Raji (cell line): ENCODE measurements around the gene SYCP3.

Source experiments
- POLR2A ChIP-seq: IDR thresholded peaks from 2 replicates; pipeline ENCODE4 v1.6.1; 2011; ENCODE audit warnings: low read depth, low read length, control low read depth; ENCODE audit not compliant: insufficient read depth

The SYCP3 gene

DNA sequence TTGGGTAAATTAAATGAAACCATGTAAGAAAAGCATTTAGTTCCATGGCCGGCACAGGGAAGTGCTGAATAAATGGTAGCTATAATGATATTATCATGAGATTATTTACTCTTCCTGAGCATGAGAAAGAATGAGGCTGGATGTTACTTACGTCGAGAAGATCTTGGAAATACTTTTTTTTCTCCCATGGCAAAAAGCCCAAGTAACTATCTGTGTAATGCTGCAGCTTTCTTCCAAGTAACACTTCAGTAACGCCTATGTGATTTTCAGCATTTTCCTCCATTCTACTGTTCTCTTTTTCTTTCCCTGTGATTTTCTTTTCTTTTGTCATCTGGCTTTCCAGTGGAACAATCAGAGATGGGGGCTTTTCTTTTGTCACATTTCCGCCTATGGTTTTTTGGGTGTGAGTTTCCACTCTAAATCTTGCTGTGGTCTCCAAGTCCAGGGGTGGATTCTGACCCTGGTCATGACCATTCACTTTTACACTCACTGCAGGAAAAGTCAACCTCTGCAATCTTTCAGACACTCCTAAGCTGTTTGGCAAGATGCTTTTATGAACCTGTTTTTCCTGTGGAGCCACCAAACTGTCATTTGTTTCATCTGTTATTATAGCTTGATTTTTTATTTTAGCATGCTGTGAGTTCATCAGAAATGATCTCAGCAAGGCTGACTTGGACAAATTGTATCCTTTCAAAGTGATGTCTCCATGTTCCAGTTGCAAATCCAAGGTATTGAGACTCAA lies 25.0 kb upstream of the SYCP3 start:
- TF ChIP-seq POLR2A, result no peak

DNA sequence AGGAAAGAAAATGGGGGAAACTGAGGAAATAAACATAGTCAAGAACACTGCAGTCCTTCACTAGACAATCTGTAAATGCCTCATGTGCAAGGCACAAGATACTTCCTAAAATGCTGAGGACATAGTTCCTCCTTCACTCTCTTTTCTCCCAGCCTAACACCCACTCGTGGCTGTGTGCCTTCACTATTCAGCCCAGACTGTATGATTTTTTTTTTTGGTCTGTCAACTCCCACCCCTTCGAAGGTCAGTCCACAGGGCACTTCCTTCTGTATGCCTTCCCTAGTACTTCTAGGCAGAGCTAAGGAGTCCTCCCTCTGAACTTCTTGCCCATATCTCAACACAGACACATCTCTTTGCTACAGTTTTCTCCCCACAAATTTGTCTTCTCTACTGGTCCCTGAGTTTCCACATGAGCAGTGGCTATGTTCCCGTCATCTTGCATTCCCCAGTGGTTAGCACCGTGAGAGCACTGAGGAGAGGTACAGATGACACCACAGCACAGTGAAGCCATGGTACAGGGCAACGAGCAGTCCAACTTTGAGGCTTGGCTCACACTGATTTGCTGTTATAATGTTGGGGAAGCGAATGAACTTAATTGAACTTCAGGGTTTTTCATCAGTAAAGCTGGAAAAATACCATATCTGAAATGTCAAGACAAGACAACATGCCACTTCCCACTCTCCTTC lies 24.1 kb upstream of the SYCP3 start:
- no peak for TF ChIP-seq POLR2A

DNA sequence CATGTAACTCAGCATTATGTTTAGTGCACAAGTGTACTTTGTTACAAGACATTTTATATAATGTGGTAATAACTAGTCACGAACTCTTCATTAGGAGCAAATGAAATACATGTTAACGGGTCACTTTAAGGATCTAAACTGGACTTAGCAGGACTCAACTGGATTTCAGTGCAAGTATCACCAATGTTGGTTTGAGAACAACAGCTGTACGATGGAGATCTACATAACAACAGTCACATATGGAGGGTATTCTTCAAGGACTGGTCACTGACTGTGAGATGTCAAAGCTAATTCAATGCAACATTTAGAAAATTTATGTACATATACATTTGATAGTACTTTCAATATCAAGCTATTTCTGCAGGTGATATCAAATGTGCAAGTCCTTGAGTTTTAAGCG lies 22.5 kb upstream of the SYCP3 start:
- TF ChIP-seq POLR2A, result no peak

DNA sequence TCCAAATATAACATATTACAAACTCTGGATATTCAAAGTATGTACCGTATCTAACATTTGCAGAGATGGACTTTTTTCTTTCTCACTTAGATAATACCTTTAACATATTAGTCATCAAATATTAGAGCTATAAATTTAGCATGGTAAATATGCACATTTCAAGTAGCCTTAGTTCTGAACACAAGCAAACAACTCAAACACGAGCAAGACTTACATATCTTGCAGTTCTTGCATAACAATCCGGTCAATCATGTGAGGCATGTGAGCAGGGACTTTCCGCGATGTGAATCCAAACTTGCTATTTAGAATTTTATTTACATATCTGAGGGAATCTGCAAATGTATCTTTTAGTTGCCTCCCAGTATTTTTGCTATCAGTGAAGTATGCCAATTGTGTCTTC lies 22.1 kb upstream of the SYCP3 start:
- no peak for TF ChIP-seq POLR2A

DNA sequence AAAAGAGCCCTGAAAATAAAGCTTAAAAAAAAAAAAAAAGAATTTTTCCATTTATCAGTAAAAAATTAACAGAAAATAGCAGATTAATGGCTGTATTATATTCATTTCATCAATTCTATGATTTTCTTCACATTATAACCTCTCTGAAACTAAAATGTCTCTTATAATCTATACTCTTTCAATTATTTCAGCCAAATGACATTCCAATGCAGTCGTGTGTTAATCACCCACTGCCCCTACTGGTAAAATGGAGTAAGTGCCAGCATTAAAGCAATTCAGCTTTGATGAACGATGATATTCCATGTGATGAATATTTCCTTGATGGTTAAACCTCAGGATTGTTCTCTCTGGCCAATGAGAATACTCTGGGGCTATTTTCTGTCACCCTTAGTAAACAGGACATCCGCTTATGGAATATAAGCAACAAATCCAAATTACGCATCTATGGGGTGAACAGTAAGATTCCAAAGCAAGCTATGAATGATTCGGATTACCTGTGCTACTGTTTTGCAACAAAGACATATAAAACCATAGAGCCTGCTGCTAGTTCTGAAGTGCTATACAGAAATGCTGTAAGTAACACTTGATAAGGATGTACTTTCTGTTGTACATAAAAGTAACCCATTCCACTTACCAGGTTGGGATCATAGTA lies 20.3 kb upstream of the SYCP3 start:
- TF ChIP-seq POLR2A, result no peak

DNA sequence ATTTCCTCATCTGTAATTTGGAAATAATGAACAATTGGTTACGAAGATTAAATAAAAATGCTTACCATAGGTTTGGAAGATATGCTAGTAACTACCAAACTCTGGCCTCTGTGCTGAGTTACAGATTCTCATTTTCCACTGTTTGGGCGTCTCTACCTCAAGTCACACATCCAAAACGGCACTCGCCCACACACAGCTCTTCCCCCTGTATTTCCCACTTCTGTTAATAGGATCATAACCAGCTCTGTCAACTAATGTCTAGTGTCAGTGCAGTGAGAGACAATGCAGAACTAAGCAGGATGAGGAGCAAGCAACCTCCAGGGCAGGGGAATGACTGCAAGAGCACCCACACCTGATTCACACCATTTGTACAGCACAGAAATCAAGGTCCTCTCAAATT lies 10.9 kb upstream of the SYCP3 start:
- TF ChIP-seq POLR2A, result no peak

DNA sequence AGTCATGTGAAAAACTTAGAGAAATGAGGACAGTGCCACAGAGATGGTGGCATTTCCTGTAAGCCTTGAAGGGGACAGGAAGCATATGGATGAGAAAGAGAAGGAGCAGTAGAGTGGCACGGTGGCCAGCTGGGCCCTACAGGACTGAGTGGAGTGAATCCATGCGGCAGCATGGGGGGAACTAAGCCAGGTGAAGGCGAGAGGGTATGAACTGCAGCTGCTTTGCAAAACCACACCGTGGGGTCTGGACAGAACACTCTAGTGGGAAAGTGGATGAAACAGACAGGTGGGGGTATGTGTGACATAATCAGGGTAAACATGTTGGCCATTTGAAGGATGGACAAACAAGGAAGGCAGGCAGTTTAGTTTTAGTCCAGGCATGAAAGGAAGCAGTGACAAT lies 10.4 kb upstream of the SYCP3 start:
- TF ChIP-seq POLR2A, result no peak

DNA sequence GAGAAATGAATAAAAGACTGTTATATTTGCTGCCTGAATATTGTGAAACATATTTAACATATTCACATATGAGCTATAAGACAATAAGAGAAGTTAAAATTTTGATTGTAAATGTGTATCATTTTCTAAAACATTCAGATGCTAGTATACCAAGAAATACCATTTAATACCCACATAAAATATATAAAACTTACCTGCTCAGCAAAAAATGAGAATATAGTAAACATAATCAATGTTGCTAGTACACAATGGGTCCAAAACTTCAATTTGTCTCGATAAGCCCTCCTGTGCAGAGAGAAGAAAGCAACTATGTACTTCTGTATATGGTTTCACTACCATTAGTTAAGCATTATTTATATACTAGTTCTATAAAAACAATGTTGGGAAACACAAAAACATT lies 9.6 kb upstream of the SYCP3 start:
- TF ChIP-seq POLR2A, result no peak

DNA sequence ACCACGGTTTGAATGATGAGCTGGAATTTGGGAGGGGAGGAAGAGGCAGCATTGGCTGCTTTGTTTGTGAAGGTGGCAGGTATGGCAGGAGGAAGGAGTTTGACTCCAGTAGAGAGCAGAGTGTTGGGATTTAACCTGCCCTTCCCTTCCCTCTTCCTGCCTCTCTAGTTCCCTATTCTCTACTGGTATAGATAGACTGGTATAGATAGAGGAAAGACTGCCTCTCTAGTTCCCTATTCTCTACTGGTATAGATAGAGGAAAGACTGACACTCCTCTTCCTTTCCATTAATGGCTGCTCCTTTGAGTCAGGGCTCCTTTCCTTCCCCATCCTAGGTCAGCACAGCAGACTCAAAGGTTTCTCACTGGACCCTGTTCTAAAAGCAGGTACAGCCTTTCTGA lies 8.4 kb upstream of the SYCP3 start:
- TF ChIP-seq POLR2A, result no peak

DNA sequence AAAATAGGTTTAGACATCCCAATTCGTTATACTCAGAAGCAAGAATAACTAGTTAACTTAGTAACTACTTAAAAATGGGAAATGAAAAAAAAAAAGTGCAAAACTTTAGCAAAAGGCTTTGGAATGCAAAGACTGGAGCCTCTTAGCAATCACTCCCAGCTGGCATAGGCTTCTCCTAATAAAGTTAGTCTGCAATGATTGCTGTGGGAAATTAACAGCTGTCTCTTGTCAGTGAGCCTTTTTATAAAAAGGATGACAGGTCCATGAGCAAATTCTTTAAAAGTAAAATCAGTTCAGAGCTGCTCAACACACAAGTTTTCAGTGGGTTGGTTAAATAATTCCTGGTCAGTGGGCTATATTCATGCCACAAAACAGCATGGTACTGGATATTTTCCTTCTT lies 7.4 kb upstream of the SYCP3 start:
- TF ChIP-seq POLR2A, result no peak

DNA sequence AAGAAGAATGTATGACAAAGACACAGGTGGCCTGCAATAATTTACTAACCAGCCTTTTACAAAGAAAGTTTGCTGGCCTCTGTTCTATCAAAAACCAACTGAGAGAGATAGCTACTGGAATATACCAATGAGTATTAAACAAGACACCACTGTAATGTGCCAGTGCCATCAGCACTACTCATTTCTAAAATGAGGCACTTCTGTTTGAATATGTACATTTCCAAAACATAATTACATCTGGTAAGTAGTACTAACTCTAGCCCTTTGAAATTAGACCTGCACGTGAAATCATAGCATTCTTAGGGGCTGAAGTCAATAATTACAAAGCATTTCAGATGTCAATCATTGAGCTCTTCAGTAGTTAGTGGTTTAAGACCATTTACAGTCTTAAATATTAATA lies 6.9 kb upstream of the SYCP3 start:
- TF ChIP-seq POLR2A, result no peak

DNA sequence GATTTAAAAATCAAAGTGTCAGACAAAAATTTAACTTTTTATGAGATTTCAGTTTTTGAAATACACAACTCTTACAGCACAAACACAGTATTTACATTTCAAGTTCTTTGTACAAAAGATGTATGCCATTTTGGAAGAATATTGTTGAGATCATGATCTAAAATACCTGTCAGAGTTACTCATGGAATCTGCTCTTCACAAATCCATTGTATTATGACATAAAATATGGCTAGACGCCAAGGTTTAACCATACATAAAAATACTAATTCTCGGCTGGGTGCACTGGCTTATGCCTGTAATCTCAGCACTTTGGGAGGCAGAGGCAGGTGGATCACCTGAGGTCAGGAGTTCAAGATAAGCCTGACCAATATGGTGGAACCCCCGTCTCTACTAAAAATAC lies 6.2 kb upstream of the SYCP3 start:
- TF ChIP-seq POLR2A, result no peak

DNA sequence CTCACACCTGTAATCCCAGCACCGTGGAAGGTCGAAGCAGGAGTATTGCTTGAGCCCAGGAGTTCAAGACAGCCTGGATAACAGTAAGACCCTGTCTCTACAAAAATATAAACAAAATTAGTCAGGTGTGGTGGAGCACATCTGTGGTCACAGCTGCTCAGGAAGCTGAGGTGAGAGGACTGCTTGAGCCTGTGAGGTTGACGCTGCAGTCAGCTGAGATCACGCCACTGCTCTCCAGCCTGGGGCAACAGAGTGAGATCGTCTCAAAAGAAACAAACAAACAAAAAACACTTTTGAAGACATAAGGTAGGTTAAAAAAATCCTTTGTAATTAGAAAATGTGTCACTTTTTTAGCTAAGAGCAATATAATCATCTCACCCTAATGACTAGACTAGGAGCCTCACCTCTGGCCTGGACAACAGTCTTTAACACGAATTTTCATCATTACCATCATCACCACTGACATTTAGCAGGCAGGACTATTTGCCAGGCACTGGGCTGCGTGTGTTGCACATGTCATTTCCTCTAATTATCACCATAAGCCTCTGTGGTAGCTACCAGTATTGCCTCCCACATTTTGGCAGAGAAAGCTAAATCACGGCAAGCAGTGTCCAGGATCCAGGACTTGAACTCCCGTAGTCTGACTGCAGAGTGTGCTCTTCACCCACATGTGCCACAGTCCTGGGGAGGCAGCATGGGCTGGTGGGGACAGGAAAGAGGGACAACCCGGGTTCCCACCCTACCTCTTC lies 4.6 kb upstream of the SYCP3 start:
- peak; percentile 50 for TF ChIP-seq POLR2A

DNA sequence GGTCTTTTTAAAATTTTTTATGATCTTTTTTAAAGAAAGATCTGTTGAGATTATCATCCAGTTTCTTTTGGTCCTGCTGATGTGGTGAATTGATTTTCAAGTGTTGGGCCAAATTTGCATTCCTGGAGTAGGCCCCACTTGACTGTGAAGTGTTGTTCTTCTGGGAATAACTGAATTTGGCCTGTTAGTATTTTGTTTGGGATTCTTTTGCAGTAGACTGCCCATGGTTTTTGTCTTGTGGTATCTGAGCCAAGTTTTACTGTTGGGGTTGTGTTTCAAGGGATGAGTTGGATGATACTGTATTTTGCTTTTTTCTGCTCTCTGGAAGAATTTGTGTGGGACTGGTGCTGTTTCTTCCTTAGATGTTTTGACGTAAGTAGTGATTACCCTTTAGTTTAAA lies 4.0 kb upstream of the SYCP3 start:
- no peak for TF ChIP-seq POLR2A

DNA sequence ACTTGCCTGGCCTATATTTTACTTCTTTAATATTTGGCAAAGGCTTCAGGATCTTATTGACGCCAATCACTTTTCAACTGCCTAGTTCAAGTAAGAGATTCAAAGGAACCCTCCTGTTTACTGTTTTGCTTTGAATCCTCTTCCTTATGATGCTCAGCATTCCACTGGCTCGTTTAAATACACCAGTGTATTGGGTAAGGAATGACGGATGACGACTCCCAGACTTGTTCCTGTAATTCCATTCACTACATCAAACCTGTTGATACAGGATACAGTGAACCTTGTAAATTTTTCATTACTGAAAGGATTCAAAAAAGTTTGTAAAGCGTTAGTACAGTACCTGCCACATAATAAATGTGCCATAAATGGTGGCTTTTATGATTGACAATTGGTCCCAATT lies 1.7 kb upstream of the SYCP3 start:
- no peak for TF ChIP-seq POLR2A

DNA sequence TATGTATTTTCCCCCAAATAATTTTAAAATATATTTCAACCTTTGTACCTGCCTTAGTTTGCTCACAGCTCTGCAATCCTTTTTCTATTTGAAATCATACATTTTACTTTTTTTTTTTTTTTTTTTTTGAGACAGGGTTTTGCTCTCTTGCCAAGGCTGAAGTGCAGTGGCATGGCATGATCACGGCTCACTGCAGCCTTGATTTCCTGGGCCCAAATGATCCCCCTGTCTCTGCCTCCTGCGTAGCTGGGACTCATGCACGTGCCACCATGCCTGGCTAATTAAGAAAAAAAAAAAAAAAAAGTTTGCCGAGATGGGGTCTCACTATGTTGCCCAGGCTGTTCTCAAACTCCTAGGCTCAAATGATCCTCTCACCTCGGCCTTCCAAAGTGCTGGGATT lies 1.3 kb upstream of the SYCP3 start:
- no peak for TF ChIP-seq POLR2A
